Effector CD4-positive, alpha-beta T cell (primary cell): ENCODE data around the gene S1PR2.
"Not testable (repeated sequence)": the region's sequence is repeated elsewhere in the genome, so short reads cannot be mapped to it uniquely, and the experiment has no call there.

Source experiments
- DNase-seq: peaks from one replicate; pipeline ENCODE4 v3.0.0-alpha.2; 2020

The S1PR2 gene

DNA sequence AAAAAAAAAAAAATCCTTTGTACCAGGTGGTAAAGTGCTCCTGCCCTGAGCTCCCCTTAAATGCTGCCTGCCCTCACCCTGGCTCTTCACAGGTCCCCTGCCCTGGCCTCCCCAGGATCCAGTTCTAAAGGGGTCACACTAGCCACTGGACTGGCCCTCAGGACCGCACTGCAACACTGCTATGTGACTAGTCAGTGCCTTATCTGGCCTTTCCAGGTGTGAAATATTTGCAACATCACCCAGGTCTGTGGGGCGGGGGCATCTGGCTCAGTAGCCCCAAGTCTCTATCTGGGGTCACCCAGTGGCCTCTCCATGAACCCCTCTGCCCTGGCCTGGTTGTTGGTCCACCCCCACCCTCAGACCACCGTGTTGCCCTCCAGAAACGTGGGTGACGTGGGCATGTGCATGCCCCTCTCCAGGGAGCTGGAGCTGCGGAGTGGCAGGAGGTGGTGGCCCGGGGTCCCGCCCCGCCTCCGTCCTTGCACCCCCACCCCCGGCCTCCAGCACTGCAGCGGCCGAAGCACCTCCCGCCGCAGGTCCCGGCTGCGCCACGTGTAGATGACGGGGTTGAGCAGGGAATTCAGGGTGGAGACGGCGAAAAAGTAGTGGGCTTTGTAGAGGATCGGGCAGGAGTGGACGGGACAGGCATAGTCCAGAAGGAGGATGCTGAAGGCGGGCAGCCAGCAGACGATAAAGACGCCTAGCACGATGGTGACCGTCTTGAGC lies 7.5 kb downstream of the S1PR2 start:
- DNase-seq = no peak

DNA sequence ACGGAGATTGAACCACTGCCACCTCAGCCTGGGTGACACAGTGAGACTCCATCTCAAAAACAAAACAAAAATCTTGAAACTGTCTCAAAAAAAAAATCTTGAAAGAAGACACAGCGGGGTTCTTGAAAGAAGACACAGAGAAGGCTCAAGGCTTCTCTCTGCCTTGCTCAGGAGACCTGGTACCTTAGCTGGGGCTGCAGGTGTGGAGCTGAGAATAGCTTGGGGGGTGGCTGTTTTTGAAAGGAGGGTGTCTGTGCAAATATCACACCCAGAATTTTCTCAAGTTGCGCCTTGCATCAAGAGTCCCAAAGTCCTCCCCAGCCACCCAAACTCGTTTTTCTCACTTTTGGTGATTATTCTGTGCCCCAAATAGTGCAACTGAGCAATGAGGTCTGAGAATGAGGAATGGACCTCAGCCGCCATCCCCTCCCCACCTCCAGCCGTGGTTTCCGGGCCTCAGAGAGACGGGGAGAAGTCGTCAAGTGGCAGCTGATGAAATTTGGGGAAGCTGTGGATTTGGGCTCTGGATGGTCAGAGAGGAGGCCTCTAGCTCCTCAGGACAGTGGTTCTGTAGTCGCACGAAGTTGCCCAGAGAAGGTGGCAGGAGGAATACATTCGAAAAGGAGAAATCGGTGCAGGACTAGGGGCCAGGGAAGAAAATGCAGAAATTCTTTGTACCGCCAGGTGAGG lies 8.8 kb downstream of the S1PR2 start:
- no peak for DNase-seq

DNA sequence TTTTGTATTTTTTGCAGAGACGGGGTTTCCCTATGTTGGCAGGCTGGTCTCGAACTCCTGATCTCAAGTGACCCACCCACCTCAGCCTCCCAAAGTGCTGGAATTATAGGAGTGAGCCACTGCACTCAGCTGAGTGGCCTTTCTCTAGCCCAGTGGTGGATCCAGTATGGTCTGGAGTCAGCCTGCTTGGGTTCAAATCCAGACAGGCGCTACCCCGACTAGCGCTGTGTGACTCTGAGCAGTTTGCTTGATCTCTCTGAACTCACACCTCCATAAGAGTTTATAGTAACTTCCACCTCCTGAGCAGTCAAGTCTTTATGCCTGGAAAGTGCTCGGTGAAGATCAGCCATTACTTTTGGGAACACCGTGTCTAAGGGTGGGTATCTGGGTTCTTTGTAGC lies 10.4 kb downstream of the S1PR2 start:
- no peak for DNase-seq

DNA sequence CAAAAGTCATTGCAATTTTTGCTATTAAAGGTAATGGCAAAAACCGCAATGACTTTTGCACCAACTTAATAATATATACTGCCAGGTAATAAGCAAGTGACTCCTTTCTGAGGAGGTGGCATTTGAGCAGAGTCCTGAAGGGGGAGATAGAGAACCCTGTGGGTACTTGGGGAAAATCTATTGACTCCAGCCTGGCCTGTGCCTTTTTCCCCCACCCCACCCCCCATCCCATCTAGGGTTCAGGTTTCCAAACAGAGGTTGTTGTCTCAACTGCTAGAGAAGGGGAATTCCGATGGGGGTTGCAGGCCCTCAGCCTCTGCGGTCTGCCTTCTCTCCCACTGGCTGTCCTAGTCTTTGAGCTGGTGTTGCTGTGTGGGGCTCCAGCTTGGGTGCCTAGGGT lies 11.5 kb downstream of the S1PR2 start:
- no peak for DNase-seq

DNA sequence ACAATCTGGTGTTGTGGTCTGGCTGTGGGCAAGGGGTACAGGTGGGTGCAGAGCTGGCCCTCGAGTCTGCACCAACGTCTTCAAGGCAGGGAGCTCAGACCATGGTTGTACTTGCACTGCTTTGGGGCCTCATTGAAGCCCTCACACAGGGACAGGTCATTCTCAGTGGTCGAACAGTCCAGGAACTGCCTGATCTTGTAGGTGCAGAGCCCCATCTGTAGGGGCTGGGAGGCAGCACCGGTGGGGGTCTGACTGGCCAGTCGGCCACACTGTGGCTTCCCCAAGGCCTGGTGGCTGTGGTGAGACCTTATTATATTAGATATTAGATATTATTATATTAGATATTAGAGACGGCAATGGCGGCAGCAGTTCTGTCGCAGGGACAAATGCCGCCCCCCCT lies 14.0 kb downstream of the S1PR2 start:
- DNase-seq = no peak

DNA sequence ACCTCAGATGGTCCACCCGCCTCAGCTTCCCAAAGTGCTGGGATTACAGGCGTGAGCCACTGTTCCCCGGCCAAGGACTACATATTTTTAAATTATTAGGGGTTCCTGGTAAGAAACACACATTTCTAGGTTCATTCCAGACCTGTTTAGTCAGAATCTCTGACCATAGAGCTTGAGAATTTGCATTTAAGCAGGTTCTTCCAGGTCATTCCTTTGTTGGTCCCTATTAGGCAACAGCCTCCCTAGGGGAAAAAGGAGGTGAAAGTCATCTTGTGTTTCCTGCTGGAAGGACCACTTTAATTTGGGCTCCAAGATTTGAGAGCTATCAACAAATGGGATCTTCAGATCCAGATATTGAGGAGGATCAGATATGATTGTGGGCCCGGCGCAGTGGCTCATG lies 16.3 kb downstream of the S1PR2 start:
- no peak for DNase-seq

DNA sequence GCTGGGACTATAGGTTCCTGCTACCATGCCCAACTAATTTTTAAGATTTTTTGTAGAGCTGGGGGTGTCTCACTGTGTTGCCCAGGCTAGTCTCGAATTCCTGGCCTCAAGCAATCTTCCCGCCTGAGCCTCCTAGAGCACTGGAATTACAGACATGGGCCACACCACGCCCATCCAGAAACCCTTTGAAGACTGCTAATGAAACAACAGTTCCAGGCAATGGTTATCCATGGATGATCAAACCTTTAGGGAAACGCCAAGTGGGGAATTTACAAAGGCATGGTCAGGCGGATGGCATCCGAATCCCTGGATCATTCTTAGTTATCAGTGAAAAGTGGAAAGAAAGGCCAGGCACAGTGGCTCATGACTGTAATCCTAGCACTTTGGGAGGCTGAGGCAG lies 19.4 kb downstream of the S1PR2 start:
- DNase-seq = no peak

DNA sequence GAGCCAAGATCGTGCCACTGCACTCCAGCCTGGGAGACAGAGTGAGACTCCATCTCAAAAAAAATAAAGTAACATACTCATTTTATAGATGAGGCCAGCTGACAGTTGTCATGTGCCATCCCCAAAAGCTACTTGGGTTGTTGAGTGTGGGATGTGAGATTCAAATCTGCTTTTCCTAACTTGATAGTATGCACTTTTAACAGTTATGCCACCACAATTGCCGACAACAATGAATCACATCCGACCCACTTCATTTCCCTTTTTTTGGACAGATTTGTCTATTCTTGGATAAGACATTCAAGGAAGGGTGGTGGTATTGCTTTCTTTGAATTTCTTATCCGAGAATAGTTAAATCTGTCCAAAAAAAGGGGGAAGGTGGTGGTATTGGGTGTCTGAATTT lies 20.1 kb downstream of the S1PR2 start:
- no peak for DNase-seq

DNA sequence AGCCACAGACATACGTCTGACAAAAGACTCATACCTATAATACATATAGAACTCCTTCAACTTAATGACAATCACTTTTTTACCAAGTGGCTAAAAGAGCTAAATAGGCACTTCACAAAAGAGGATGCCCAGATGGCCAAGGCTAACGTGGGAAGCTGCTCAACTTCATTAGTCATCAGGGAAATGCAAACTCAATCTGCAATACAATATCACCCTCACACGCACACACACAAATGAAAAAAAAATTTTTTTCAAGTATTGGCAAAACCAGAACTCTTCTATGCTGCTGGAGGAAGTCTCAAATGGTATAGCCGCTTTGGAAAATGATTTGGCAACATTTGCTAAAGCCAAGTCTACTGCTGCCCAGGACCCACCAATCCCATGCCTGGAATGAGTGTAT lies 21.8 kb downstream of the S1PR2 start:
- DNase-seq = no peak

DNA sequence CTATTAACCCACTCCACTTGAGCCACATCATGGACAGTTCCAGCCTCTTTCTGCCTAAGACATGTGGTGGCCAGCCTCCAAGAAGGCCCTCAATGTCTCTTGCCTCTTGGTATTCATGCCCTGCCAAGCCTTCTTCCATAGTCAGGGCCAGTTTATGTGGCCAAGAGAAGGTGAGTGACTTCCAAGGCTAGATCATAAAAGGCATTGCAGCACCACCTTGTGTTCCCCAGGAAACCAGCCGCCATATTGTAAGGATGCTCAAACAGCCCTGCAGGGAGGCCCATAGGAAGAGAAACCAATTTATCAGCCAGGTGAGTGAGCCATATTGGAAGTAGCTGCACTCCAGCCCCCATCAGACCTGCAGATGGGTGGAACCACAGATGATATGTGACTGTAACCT lies 24.1 kb downstream of the S1PR2 start:
- no peak for DNase-seq

DNA sequence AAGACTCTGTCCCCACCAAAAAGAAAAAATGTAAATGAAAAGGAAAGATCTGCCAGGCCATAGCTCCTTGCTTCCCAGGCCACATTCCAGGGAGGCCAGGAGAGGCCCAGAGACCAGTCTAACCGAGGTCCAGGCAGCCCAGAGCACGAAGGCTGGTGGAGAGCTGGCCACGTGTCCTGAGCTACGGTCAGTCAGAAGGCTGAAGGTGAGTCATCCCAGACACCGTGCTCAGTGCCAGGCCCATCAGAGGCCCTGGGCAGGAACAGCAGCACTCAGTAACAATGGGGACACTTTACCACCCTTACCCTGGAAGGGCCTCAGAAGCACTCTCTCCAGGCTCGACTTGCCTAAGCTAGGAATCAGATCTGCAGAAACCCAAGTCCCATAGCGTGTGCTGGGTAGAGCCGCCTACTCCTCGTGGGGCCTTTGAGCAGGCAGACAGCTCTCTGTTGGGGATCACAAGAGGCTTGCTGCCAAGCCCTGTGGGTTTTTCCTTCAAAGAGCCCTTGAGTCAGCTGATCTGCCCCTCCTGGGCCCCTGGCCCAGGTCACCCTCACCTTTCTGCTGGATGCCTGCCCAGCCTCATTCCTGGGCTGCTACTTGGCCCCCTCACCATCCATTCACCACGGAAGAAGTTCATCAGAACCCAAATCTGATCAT lies 24.8 kb downstream of the S1PR2 start:
- DNase-seq = no peak

DNA sequence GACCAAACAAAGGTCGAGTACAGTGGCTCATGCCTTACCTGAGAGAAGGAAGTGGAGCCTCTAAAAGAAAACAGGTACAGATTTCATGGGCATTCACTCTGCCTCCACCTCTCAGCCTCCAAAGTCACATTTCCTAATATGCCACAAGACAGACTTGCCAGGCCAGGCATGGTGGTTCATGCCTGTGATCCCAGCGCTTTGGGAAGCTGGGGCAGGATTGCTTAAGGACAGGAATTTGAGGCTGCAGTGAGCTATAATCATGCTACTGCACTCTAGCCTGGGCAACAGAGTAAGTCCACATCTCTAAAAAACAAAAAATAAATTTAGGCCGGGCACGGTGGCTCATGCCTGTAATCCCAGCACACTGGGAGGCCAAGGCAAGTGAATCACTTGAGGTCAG lies 25.5 kb downstream of the S1PR2 start:
- DNase-seq = no peak

DNA sequence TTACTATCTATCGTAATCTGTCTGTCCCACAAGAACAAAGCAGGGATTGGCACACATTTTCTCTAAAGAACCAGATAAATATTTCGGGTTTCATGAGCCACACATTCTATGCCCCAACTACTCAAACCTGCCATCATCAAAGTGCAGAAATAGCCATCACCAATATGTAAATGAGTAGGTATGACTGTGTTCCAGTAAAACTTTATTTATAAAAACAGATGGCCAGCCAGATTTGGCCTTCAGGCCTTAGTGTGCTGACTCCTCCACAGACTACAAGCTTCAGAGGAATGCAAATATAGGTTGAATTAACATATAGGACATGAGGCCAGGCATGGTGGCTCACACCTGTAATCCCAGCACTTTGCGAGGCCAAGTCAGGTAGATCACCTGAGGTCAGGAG lies 27.4 kb downstream of the S1PR2 start:
- DNase-seq = no peak

DNA sequence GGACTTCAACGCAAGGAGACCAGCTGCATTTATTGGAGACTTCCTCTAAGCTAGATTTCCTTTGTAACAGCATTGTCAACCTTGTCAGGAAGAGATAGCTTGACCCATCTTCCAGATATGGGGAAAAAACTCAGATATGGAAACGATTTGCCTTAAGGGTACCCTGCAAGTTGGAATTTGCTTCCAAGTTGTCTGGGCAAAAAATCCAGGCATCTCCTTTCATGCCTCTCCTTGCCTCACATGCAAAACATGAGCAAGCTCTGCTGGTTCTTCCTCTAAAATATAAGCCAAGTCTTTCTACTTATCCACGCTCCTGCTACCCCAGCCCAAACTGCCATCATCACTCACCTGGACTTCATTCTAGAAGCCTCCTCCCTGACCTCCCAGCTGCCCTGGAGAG lies 30.0 kb downstream of the S1PR2 start:
- no peak for DNase-seq

DNA sequence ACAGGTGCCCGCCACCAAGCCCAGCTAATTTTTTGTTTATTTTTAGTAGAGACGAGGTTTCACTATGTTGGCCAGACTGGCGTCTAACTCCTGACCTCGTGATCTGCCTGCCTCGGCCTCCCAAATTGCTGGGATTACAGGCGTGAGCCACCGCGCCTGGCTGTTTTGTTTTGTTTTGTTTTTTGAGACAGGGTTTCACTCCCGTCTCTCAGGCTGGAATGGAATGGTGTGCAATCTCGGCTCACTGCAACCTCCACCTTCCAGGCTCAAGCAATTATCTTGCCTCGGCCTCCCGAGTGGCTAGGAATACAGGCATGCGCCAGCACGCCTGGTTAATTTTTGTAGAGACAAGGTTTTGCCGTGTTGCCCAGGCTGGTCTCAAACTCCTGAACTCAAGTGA lies 31.0 kb downstream of the S1PR2 start:
- not testable (repeated sequence) for DNase-seq

DNA sequence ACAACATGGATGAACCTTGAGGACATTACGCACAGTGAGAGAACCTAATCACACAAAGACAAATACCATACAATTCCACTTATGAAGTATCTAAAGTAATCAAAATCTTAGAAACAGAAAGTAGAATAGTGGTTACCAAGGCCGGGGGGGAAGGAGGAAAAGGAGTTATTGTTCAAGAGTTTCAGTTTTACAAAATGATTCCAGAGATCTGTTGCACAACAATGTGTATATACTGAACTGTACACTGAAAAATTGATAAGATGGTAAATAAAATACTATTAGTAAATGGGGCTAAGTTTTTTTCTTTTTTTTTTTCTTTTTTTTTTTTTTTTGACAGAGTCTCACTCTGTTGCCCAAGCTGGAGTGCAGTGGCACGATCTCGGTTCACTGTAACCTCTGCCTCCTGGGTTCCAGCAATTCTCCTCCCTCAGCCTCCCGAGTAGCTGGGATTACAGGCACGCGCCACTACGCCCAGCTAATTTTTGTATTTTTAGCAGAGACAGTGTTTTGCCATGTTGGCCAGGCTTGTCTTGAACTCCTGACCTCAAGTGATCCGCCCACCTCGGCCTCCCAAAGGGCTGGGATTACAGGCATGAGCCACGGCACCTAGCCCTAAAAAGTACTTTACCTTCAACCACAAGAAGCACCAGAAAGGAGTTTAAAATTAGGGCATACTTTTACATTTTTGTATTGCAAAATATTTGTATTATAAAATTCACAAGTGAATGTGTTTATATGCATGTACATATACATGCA lies 32.1 kb downstream of the S1PR2 start:
- DNase-seq = not testable (repeated sequence)

DNA sequence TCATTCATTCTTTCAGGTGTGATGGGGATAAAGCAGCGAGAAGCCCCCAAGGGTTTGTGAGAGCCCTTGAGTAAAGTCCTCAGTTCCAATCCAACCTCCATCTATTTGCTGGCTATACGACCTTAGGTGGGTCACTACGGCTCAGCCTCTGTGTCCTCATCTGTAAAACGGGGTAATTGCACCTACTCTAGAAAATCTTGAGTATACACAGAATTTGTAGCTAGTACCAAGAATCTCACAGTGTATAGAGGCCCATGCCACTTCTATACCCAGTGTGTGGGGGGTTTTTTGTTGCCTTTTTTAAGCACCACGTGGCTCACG lies 36.0 kb downstream of the S1PR2 start:
- no peak for DNase-seq

DNA sequence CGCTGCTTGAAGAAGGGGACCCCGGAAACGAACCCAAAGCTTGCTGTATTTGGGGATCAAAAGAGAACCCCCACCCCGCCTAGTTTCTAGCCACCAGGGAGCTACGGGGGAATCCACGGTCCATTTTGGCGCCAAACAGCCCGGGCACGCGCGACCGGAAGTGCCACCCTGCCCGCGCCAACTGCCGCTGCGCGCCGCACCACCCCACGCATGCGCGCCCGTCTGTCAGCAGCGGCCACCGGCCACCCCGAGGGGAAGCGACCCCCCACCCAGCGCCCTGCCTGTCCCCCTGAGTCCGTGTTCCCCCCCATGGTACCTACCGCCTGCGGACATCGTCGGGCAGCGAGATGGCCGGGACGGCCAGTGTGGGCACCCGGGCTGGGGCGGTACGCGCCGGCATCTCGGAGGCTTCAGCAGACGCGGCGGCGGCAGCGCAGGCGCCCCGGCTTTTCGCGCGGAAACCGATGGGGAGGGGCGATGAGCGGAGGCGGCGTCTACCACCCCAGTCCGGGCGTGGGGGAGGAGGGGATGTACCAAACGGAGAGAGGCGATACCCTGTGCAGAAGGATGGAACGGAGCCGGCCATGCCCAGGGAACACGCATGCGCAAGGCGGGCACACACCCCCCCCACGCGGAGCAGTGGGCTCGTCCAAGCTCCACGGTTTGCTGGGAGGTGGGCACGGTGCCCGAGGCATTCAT lies 36.5 kb downstream of the S1PR2 start, which contains the start of gene DNMT1:
DNMT1 (minus strand) TSS at position 454 of the 699 bp plus-strand sequence; CDS start at position 400, 54 bp downstream.
- DNase-seq = peak; percentile 87

DNA sequence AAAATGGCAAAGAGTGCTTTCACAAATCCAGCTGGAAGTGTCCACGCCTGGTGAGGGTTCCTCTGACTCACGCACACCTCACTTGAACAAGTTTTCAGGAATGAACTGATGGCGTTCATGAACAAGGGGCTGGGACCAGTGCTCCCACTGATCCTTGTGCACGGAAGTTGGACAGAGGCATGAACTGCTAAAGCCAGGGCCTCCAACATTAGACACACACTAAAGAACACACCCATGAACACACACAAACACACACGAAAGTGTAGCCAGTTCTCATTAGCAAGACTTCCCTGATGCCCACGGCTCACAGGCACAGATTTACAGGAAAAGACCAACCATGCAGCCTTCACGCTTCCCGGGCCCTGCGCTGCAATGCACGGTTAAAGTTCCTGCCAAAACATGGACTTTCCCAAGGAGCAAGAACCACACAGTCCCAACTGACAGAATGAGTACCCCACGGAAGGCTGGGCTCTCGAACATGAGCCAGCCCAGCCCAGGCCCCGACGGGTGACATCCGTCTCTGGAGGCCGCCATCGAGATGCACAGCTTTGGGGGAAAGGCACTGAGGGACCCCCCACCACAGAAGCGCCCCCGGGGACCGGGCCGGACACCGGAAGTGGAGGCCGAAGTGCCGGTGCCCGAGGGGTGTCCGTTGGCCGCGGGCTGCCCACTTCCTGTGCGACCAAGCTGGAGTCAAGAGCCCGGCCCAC lies 37.2 kb downstream of the S1PR2 start:
- no peak for DNase-seq

DNA sequence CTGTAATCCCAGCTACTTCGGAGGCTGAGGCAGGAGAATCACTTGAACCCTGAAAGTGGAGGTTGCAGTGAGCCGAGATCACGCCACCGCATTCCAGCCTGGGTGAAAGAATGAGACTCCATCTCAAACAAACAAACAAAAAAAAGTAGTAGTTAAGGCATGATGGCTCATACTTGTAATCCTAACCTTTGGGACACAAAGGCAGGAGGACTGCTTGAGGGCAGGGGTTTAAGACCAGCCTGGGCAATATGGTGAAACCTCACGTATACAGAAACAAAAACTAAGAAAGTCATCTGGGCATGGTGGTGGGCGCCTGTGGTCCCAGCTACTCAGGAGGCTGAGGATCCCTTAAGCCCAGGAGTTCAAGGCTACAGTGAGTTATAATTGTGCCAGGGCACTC lies 38.2 kb downstream of the S1PR2 start:
- no peak for DNase-seq

DNA sequence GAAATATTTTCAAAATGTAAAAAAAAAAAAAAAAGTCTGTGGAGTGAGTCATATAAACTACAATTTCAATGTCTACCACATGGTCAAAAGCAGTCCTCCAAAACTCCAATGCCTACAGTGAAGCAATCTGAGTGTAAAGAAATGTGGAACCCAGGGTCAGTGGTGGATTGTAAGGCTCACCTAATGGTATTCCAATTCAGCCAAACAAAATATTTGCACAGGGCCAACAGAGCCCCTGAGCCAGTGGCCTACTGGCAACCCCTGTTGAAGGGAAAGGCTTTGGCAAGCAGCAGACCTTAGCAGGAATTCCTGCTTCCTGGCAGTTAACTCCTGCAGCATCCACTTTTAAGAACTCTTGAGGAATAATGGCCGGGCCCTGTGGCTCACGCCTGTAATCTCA lies 39.8 kb downstream of the S1PR2 start:
- no peak for DNase-seq

DNA sequence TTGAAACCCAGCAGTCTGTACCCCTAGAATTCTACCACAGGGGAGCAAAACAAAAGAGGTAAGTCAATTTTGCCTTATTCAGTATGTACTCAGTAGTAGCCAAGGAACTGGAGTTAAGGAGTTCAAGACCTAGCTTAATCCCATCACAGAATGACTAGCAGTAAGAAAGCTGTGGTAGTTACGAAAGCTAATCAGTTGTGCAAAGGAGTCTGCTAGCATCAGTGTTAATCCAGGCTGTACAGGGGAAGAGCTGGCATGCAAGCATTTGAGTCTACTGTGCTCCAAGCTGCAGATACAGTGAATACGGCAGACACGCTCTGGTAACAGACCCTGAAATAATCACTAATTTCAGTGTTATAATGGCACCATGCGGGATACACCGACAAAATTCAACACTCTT lies 41.1 kb downstream of the S1PR2 start:
- DNase-seq = no peak
